ENCODE data around the gene IGFBP2. TPM values are rescaled to one million over a fixed set of nuclear protein-coding genes. Genes with fewer than 3 reads are reported as not detected.

The IGFBP2 gene
- total and polyA plus RNA-seq, 2 of the 4 experiments (the other 2 are of a cell fraction) = 33.5 to 236 TPM

DNA sequence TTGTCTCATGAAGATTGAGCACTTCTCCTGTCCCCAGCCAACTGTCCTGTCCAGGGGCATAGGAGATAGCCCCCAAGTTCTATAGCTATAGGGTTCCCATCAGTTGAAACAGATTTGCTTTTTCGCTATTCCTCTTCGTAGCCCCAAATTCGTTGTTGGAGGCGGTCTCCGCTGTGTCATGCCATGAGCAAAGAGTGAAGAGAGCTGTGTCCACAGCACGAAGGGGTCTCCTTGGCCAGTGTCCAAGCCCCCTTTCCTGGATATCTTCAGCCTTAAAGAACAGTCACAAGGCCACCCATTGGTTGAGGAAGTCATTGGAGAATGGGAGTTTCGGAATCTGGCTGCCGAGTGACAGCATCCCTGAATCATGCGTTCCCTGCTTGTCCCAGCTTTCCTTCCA is 41.2 kb downstream of the IGFBP2 start:
- DNase-seq (no peak), ATAC-seq (ENCODE audit: low read depth) (no peak)
- POLR2A ChIA-PET (ENCODE audit: unreplicated experiment) = no interaction called here
- CTCF ChIA-PET = no interaction called here
- BruUV-seq (replicated peaks) = no TSS peak
- Histone ChIP-seq H4K8ac (ENCODE audit: low read depth in 2 of 2, low read length in 2 of 2) (no peak overlapping the region), H3K9me1 (ENCODE audit: insufficient read depth, low read length) (0 out of 2 replicates have a peak, but pooled peaks cover 8% of the 10 kb centered on the region), H2AK5ac (ENCODE audit: low read depth, low read length) (no peak overlapping the region), H4K20me1 (ENCODE audit: insufficient read depth, low read length) (peaks cover 94% of the 10 kb centered on the region), H3K27me3 (ENCODE audit: control insufficient read depth, insufficient read depth, low read length) (no peaks in the 10 kb centered on the region), H3K4me3 (ENCODE audit: insufficient read depth, low read depth, low read length) (no peak overlapping the region), H3K27ac (ENCODE audit: insufficient read depth, low read length) (no peak overlapping the region), H2BK20ac (ENCODE audit: low read depth, low read length) (no peak overlapping the region), H3K18ac (ENCODE audit: low read depth, low read length) (no peak overlapping the region), H3K4me1 (ENCODE audit: control insufficient read depth, insufficient read depth, low read length) (no peaks in the 10 kb centered on the region), H4K5ac (ENCODE audit: low read depth, low read length) (no peak overlapping the region), H2AFZ (replicated peaks; ENCODE audit: low read length, poor library complexity) (peak overlapping the region; percentile 33), H3K36me3 (ENCODE audit: control insufficient read depth, insufficient read depth, low read length) (peaks cover 60% of the 10 kb centered on the region), H3K9ac (ENCODE audit: low read depth, low read length) (no peak overlapping the region), H4K91ac (ENCODE audit: insufficient read depth, low read depth, low read length) (no peak overlapping the region), H3K79me1 (ENCODE audit: low read depth in 1 of 2, low read length in 2 of 2) (peaks cover 0 to 30% of the 10 kb centered on the region in 2 experiments; a peak in 2 of 4 replicates), H3K56ac (ENCODE audit: extremely low read depth, insufficient read depth, low read length) (no peak overlapping the region), H2BK15ac (ENCODE audit: low read depth, low read length) (no peak overlapping the region), H2BK5ac (ENCODE audit: low read depth, low read length, poor library complexity, severe bottlenecking) (no peak overlapping the region), H3K4ac (ENCODE audit: low read depth, low read length) (no peak overlapping the region), H3K14ac (replicated peaks; ENCODE audit: low read depth, low read length) (no peak overlapping the region), H2BK120ac (ENCODE audit: low read depth, low read length) (no peak overlapping the region), H3K4me2 (ENCODE audit: low read depth, low read length) (no peak overlapping the region), H3K9me3 (ENCODE audit: control insufficient read depth, insufficient read depth, low read length) (no peaks in the 10 kb centered on the region), H3K23ac (ENCODE audit: low read depth, low read length) (no peak overlapping the region), H2AK9ac (replicated peaks; ENCODE audit: low read depth, low read length, poor library complexity) (no peak overlapping the region)
- dilution Hi-C loops (cut with HindIII; ENCODE audit: low sequenced_read_pairs, unreplicated experiment) = loop anchor here (25.0 kb wide), 1 partner anchor 162 kb away; no protein-coding TSS in a partner anchor
- in situ Hi-C loops (cut with MboI; ENCODE audit: low sequenced_read_pairs) = no loop called here
- whole genome bisulfite sequencing, 2 experiments (ENCODE audit: extremely low coverage in 2 of 2, insufficient read length in 1 of 2) = 100% methylated on average over 1 of the region's 9 CpGs; no CpG with 5 or more reads in 1 of the 2 experiments
- intact Hi-C loops (cut with micrococcal nuclease) = no loop called here
- TF ChIP-seq CEBPB (IDR thresholded peaks at IDR 0.05; ENCODE audit: low read depth, low read length) (no peak), POLR2A (IDR thresholded peaks at IDR 0.05; ENCODE audit: low read depth, low read length) (peak; percentile 14; the same call in 1 of the 2 replicates)
